GM12892 (cell line): ENCODE data around the gene MMP12.

Experiments used
- POLR2A ChIP-seq: IDR thresholded peaks from 2 replicates; pipeline ENCODE4 v1.6.1; 2011; ENCODE audit warnings: low read depth, low read length, control low read depth
- POLR2AphosphoS5 ChIP-seq: IDR thresholded peaks from 2 replicates; pipeline ENCODE4 v1.6.1; 2011; ENCODE audit warnings: low read depth, low read length, control low read depth
- TAF1 ChIP-seq: IDR thresholded peaks from 2 replicates; pipeline ENCODE4 v1.6.1; 2011; ENCODE audit warnings: low read depth, mild to moderate bottlenecking, control low read depth, low read length, borderline replicate concordance

GRCh38 chr11:102837156-102837555 is 37.6 kb downstream of the MMP12 start:
- no peak for TF ChIP-seq TAF1
- TF ChIP-seq POLR2AphosphoS5 = no peak
- no peak for TF ChIP-seq POLR2A
